C4-2B (cell line): Measurements from ENCODE around the gene TANC1.

Experiments
- CTCF ChIP-seq: fragments of 450-650 bp; conservative IDR thresholded peaks from 2 replicates; pipeline ENCODE4 v1.5.1; 2017; ENCODE audit warnings: mild to moderate bottlenecking
- ZFX ChIP-seq: fragments of 450-650 bp; IDR thresholded peaks from 2 replicates; pipeline ENCODE4 v1.6.1; 2017

GRCh38 chr2:159072795-159073194, 104.4 kb downstream of the TANC1 start:
- no peak for TF ChIP-seq CTCF
- TF ChIP-seq ZFX: no peak
